Activated CD4-positive, alpha-beta T cell treated with anti-CD3 and anti-CD28 coated beads, Interleukin-2, amount 50 U/mL, for 16 hours (primary cell): ENCODE results near the gene DLG5.

Experiments used
- DNase-seq: peaks from one replicate; pipeline ENCODE4 v3.0.0-alpha.2; 2020

The DLG5 gene

DNA sequence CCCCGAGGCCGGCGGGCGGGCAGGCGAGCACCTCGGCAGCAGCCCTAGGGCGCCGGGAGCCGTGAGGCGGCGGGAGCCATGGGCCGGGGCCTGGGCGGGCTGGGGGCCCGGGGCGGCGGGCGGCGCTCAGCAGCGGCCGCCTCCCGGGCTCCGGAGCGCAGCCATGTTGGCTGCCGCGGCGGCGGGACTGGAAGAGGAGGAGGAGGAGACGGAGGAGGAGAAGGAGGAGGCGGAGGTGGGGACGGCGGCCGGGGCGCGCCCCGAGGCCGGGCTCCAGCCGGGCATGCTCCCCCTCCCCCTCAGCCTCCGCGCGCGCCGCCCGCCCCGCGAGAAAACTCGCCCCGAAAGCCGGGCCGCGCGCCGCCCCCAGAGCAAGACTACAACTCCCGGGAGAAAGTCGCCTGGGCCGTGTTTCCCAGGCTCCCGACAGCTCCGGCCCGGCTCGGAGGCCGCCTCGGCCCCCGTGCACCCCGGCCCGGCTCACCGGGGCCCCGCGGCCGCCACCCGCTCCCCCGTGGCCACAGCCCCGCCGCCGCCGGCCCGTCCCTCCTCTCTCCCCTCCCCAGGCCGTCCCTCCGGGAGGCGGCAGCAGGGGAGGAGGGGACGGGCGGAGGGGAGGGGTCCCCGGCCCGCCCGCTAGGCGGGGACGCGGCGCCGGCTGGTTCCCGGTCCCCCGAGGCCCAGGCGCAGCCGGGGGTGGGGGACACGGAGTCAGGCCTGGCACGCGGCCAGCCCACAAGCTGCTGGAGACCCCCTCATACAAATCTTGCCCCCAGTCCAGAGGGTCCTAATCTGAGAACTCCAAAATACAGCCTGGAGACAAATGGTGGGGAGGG, at the start of gene DLG5:
TSS of gene DLG5 (minus strand) at position 190 of the 836 bp plus-strand sequence. CDS start 235 bp downstream, outside the sequence.
- DNase-seq = peak; percentile 43

DNA sequence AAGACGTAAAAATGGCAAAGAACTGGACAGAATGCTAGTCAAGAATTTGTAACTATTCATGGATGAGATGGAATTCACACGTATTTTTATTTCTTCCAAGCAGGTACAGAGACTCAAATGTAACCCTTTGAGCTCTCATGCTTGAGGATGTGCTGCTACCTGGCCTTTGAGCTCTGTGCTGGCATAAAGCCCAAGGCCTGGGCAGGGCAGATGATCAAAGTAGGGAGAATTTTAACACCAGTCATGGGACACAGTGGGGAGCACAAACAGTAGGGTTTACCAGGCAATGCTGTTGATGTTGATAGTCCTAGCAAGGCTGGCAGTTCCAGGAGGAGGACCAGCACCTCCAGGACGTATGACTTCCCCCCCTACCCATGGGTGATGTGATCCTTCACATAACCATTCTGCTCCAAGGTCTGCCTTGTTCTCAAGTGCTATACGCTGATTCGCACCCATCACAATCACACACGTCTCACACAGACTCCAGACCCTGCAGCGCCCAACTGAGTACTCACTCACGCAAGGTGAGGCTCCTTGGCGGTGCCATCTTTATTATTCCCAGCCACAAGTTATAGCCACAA, 48.6 kb upstream of the DLG5 start:
- no peak for DNase-seq

- DNase-seq = no peak
These were observed 48.0 kb upstream of the DLG5 start for GRCh38 chr10:77974396-77975074.

GRCh38 chr10:77973276-77973675, 46.7 kb upstream of the DLG5 start:
- DNase-seq = no peak

DNA sequence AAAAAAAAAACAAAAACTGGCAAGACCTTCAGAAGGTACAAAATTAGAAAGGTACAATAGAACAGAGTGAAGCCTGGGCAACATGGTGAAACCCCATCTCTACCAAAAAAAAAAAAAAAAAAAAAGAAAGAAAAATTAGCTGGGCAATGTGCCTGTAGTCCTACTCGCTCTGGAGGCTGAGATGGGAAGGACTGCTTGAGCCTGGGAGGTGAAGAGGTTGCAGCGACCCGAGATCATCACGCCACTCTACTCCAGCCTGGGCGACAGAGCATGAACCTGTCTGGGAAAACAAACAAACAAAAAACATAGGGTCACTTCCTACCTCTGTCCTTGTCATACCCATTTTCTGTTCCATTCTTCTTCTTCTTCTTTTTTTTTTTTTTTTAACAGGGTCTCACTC, 45.6 kb upstream of the DLG5 start:
- DNase-seq = no peak

GRCh38 chr10:77971804-77972144, 45.2 kb upstream of the DLG5 start:
- no peak for DNase-seq

- DNase-seq = peak; percentile 18
These were observed 44.6 kb upstream of the DLG5 start for GRCh38 chr10:77970869-77971803.

DNA sequence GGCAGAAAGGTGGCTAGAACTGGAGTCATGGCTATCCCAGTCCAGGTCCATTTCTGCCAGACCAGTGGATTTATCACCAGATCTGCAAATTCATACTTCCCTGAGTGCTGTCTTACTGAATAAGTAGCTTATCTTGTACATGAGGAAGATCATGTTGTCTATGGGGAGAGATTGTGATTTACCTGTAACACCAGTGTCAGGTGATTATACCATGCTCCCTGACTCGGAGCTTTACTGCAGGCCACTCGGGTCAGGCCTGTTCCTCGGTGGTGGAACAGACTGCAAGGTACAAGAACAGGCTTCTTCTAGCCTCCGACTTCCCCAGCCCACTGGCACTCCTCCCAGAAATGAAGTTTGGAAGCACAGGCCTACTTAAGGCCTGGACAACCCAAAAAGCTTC, 42.6 kb upstream of the DLG5 start:
- no peak for DNase-seq

- no peak for DNase-seq
These were observed 41.1 kb upstream of the DLG5 start for GRCh38 chr10:77967611-77968022.

DNA sequence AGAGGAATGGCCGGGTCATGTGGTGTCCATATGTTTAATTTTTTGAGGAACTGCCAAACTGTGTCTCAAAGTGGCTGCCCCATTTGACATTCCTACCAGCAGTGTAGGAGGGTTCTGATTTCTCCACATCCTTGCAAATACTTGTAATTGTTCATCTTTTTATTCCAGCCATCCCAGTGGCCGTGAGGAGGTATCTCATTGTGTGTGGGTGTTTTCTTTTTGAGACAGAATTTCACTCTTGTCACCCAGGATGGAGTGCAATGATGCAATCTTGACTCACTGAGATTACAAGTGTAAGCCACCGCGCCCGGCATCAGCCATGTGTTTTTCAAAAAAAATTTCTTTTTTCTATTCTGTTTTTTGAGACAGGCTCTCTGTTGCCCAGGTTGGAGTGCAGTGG, 38.7 kb upstream of the DLG5 start:
- DNase-seq = no peak

DNA sequence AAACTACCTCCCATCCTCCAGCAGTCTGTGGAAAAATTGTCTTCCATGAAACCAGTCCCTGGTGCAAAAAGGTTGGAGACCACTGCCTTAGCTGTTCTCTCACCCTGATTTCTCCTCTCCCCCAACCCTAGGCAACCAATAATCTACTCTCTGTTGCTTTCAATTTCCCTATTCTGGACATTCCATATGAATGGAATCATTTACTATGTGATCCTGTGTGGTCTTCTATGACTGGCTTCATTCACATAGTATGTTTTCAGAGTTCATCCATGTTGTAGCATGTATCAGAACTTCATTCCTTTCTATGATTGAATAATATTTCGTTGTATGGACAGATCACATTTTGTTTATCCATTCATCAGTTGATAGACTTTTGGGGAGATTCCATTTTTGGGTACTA, 38.3 kb upstream of the DLG5 start:
- DNase-seq = no peak

- no peak for DNase-seq
These were observed 37.3 kb upstream of the DLG5 start for GRCh38 chr10:77963901-77964300.

- DNase-seq = no peak
These were observed 36.0 kb upstream of the DLG5 start for GRCh38 chr10:77962350-77963146.

DNA sequence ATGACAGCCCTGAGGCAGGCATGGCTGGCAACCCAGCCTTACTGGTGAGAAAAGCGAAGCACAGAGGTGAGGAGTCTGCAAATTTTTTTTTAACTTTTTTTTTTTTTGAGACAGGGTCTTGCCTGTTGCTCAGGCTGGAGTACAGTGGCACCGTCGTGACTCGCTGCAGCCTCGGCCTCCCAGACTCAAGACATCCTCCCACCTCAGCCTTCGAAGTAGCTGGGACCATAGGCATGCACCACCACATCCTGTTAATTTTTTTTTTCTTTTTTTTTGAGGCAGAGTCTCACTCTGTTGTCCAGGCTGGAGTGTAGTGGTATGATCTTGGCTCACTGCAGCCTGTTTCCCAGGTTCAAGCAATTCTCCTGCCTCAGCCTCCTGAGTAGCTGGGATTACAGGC, 35.1 kb upstream of the DLG5 start:
- no peak for DNase-seq

- DNase-seq = peak; percentile 16
These were observed 34.3 kb upstream of the DLG5 start for GRCh38 chr10:77960829-77961329.

DNA sequence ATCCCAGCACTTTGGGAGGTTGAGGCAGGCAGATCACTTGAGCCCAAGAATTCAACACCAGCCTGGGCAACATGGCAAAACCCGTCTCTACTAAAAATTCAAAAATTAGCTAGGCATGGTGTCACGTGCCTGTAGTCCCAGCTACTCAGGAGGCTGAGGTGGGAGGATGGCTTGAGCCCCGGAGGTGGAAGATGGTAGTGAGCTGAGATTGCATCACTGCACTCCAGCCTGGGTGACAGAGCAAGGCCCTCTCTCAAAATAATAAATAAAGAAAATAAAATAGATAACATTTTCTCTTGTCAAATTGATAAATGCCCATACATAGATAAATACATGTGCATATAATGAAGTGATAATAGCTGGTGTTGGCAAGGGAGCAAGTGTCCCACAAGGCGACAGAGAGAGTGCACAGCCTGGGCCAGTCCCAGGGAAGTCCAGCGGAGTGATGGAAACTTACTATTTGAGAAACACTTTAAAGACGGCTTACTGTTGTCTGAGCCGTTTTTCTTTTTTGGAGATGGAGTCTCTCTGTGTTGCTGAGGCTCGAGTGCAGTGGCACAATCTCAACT, 33.4 kb upstream of the DLG5 start:
- no peak for DNase-seq

DNA sequence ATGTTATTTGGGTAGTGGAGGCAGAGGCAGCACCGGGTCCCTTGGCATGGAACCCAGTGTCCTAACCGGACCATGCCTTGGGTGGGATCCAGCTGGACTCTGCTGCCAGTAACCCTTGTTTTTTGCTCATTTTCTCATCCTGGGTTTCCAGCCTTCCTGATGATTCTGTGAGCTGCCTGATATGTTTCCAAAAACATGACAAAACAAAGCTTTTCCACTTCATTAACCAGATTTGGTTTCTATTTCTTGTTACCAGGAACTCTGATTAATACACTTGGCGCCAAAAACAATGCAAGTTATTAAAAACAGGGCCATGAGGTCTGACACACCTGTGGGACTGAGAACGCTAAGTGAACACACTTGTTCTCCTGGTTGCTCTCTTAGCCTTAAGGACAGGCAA, 32.8 kb upstream of the DLG5 start:
- no peak for DNase-seq

DNA sequence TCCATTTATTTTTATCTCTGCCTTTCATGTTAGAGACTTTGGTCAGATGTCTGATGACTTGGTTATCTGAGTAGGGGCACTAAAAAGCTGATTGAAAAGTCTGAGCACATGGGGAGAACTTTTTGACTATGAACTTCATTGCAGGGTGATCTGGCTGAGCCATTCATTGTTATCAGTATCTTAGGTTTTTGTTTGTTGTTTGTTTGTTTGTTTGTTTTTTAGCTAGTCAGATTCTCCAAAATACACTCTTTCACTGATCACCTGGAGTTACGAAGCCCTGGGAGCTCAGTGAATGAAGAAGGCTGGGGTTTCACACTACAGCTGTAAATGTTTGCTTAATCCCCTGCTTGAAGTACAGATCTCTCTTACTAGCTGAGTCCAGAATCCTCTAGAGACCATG, 28.6 kb upstream of the DLG5 start:
- DNase-seq = no peak

DNA sequence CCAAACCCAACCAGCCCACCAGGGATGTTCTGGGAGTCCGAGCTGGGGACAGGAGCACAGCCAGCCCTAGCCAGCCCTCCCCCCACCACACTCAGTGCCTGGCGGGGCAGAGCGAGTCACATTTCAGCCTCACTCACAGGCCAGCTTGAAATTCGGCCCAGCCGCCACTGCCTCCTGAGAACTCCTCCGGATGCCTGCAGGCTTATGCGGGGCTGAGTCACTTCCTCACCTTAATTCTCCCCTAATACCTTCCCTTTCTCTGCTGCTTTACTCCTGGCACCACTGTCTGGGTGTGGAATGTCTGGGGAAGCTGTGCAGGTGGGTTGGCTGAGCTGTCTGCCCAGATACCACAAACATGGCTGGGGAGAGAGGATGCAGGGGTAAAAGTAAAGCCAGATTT, 22.6 kb upstream of the DLG5 start:
- DNase-seq = no peak

- no peak for DNase-seq
These were observed 19.5 kb upstream of the DLG5 start for GRCh38 chr10:77946084-77946483.

DNA sequence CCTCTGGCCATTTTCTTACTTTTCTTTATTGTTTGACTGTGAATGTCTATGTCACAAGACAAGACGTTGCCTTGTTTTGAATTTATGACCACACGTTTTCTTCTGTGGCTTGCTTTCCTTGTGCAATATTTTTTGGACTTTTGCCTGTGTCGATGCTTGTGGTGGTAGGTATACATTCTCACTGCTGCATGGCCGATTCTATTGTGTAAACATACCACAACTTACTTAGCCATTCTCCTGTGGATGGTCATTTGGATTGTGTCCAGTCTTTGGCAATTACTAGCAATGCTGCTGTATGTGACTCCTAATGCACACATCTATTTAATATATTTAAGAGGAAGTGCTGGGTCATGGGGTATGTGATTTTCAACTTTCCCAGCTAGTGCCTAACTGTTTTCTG, 18.0 kb upstream of the DLG5 start:
- no peak for DNase-seq
